WTC11 (cell line): Measurements from ENCODE around the gene PIRT. TPM values are rescaled to one million over a fixed set of nuclear protein-coding genes. Genes with fewer than 3 reads are reported as not detected.

ENCODE experiments used
- ATAC-seq: fragments of 200-7000 bp; cut with Tn5 transposase; 2 replicates; pipeline ENCODE4 v1.10.0; 2021; ENCODE audit warnings: mild to moderate bottlenecking, moderate library complexity
- CTCF ChIA-PET: fragments of 300-600 bp; sonication (Branson Sonifier 250); formaldehyde crosslinking; loops from one replicate; lab custom pipeline; 2021; ENCODE audit warnings: antibody characterized with exemption; lab: Charles Lee
- POLR2A ChIA-PET: fragments of 350-600 bp; sonication (Branson Sonifier 250); formaldehyde crosslinking; loops from one replicate; lab custom pipeline; 2021; ENCODE audit warnings: antibody characterized with exemption; lab: Charles Lee
- DNase-seq: peaks from one replicate; pipeline ENCODE4 v3.0.0; 2021; ENCODE audit warnings: low spot score
- H3K27ac Mint-ChIP-seq: 2 replicates; pipeline ENCODE4 v1.8.0; 2021; ENCODE audit warnings: mixed read lengths
- H3K27me3 Mint-ChIP-seq: 2 replicates; pipeline ENCODE4 v1.8.0; 2021; ENCODE audit warnings: low read depth, mild to moderate bottlenecking, moderate library complexity, mixed read lengths
- H3K36me3 Mint-ChIP-seq: 2 replicates; pipeline ENCODE4 v1.8.0; 2021; ENCODE audit warnings: mixed read lengths
- H3K4me1 Mint-ChIP-seq: 2 replicates; pipeline ENCODE4 v1.8.0; 2022; ENCODE audit warnings: mixed read lengths
- H3K4me3 Mint-ChIP-seq: 2 replicates; pipeline ENCODE4 v1.8.0; 2021; ENCODE audit warnings: mild to moderate bottlenecking, moderate library complexity, mixed read lengths
- H3K9me3 Mint-ChIP-seq: 2 replicates; pipeline ENCODE4 v1.8.0; 2021; ENCODE audit warnings: mixed read lengths
- CTCF ChIP-seq: fragments of 200-600 bp; IDR thresholded peaks from 2 replicates; pipeline ENCODE4 v1.8.0; 2022; ENCODE audit warnings: antibody characterized with exemption
- E2F5 ChIP-seq: sonication (generic); formaldehyde crosslinking; IDR thresholded peaks from 2 replicates; pipeline ENCODE4 v1.8.1; 2022; ENCODE audit warnings: mild to moderate bottlenecking, moderate library complexity, missing genetic modification reagents
- FOXJ3 ChIP-seq: sonication (generic); formaldehyde crosslinking; IDR thresholded peaks from 2 replicates; pipeline ENCODE4 v1.9.0; 2021; ENCODE audit warnings: missing genetic modification reagents, mild to moderate bottlenecking, borderline replicate concordance
- FOXP1 ChIP-seq: sonication (generic); formaldehyde crosslinking; IDR thresholded peaks from 2 replicates; pipeline ENCODE4 v1.8.0; 2022; ENCODE audit warnings: missing genetic modification reagents, mild to moderate bottlenecking, moderate library complexity, borderline replicate concordance
- FOXP4 ChIP-seq: sonication (generic); formaldehyde crosslinking; IDR thresholded peaks from 2 replicates; pipeline ENCODE4 v1.8.0; 2022; ENCODE audit warnings: mild to moderate bottlenecking, missing genetic modification reagents
- GABPB1 ChIP-seq: sonication (generic); formaldehyde crosslinking; IDR thresholded peaks from 2 replicates; pipeline ENCODE4 v1.8.1; 2023; ENCODE audit warnings: mild to moderate bottlenecking, missing genetic modification reagents
- JAZF1 ChIP-seq: fragments of 250-450 bp; sonication (Bioruptor Pico); IDR thresholded peaks from 2 replicates; pipeline ENCODE4 v1.9.0; 2021; ENCODE audit warnings: moderate library complexity, mild to moderate bottlenecking, inconsistent platforms
- JUN ChIP-seq: sonication (generic); formaldehyde crosslinking; IDR thresholded peaks from 2 replicates; pipeline ENCODE4 v1.8.0; 2023; ENCODE audit warnings: mild to moderate bottlenecking, missing genetic modification reagents
- NR3C1 ChIP-seq: sonication (generic); formaldehyde crosslinking; conservative IDR thresholded peaks from 2 replicates; pipeline ENCODE4 v1.8.1; 2023; ENCODE audit warnings: low read depth, mild to moderate bottlenecking, missing genetic modification reagents
- PRRX2 ChIP-seq: fragments of 250-450 bp; sonication (Bioruptor Pico); IDR thresholded peaks from 2 replicates; pipeline ENCODE4 v1.8.0; 2021; ENCODE audit warnings: mild to moderate bottlenecking
- TCF7 ChIP-seq: sonication (generic); formaldehyde crosslinking; IDR thresholded peaks from 2 replicates; pipeline ENCODE4 v1.8.0; 2022; ENCODE audit warnings: mild to moderate bottlenecking, low read depth, missing genetic modification reagents, moderate library complexity
- TP53 ChIP-seq: sonication (generic); formaldehyde crosslinking; IDR thresholded peaks from 2 replicates; pipeline ENCODE4 v1.8.1; 2023; ENCODE audit warnings: mild to moderate bottlenecking, missing genetic modification reagents
- ZNF423 ChIP-seq: fragments of 250-450 bp; sonication (Bioruptor Pico); IDR thresholded peaks from 2 replicates; pipeline ENCODE4 v2.1.2; 2022; ENCODE audit warnings: mild to moderate bottlenecking, moderate library complexity
- total RNA-seq: library from RNA; stranded (reverse); gene quantifications from 3 replicates; pipeline ENCODE4 v1.2.3, GENCODE V29; 2021
- TF ChIP-seq, protein P1 (sequence below): fragments of 250-450 bp; sonication (Bioruptor Pico); IDR thresholded peaks from 2 replicates; pipeline ENCODE4 v1.8.0; 2021; ENCODE audit warnings: mild to moderate bottlenecking
- TF ChIP-seq, protein P2 (sequence below): sonication (generic); formaldehyde crosslinking; IDR thresholded peaks from 2 replicates; pipeline ENCODE4 v1.8.1; 2022; ENCODE audit warnings: low read depth, missing genetic modification reagents, borderline replicate concordance
- TF ChIP-seq, protein P3 (sequence below): sonication (generic); formaldehyde crosslinking; IDR thresholded peaks from 2 replicates; pipeline ENCODE4 v1.8.0; 2022; ENCODE audit warnings: mild to moderate bottlenecking, missing genetic modification reagents

PIRT gene
- total RNA-seq, 1 experiment from 2014 or later: not detected

- H3K4me1 Mint-ChIP-seq: no peaks in the 10 kb centered on the region
- TF ChIP-seq JAZF1 (CRISPR knock-in tag): no peak
- TF ChIP-seq TP53 (CRISPR knock-in tag): no peak
- no peak for TF ChIP-seq JUN (CRISPR knock-in tag)
- no peak for TF ChIP-seq NR3C1 (CRISPR knock-in tag)
- TF ChIP-seq FOXP1 (CRISPR knock-in tag): no peak
- TF ChIP-seq, protein P1, sequence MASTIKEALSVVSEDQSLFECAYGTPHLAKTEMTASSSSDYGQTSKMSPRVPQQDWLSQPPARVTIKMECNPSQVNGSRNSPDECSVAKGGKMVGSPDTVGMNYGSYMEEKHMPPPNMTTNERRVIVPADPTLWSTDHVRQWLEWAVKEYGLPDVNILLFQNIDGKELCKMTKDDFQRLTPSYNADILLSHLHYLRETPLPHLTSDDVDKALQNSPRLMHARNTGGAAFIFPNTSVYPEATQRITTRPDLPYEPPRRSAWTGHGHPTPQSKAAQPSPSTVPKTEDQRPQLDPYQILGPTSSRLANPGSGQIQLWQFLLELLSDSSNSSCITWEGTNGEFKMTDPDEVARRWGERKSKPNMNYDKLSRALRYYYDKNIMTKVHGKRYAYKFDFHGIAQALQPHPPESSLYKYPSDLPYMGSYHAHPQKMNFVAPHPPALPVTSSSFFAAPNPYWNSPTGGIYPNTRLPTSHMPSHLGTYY (CRISPR knock-in tag): no peak
- TF ChIP-seq E2F5: no peak
- TF ChIP-seq TCF7 (CRISPR knock-in tag): no peak
- TF ChIP-seq PRRX2: no peak
- TF ChIP-seq FOXJ3 (CRISPR knock-in tag): no peak
- no peak for TF ChIP-seq ZNF423 (CRISPR knock-in tag)
- no peak for TF ChIP-seq FOXP4 (CRISPR knock-in tag)
- TF ChIP-seq, protein P2, sequence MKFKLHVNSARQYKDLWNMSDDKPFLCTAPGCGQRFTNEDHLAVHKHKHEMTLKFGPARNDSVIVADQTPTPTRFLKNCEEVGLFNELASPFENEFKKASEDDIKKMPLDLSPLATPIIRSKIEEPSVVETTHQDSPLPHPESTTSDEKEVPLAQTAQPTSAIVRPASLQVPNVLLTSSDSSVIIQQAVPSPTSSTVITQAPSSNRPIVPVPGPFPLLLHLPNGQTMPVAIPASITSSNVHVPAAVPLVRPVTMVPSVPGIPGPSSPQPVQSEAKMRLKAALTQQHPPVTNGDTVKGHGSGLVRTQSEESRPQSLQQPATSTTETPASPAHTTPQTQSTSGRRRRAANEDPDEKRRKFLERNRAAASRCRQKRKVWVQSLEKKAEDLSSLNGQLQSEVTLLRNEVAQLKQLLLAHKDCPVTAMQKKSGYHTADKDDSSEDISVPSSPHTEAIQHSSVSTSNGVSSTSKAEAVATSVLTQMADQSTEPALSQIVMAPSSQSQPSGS (CRISPR knock-in tag): no peak
- TF ChIP-seq, all 79 proteins: peak for 0
- H3K27me3 Mint-ChIP-seq: no peaks in the 10 kb centered on the region
- H3K36me3 Mint-ChIP-seq: peaks cover 2% of the 10 kb centered on the region
- peak; percentile 30 for DNase-seq
- POLR2A ChIA-PET: no interaction called here
- CTCF ChIA-PET: interaction anchor here (3.1 kb wide), 1 partner anchor 265 kb away, joined by 12 read pairs; no protein-coding TSS in a partner anchor
- no peak overlapping the region for H3K4me3 Mint-ChIP-seq
- peak; percentile 73 for ATAC-seq
- no peak overlapping the region for H3K27ac Mint-ChIP-seq
- H3K9me3 Mint-ChIP-seq: peaks cover 33% of the 10 kb centered on the region
Observed at GRCh38 chr17:10879190-10879836, 41.4 kb upstream of the PIRT start.

GRCh38 chr17:10875984-10876555, 38.2 kb upstream of the PIRT start:
- ATAC-seq: peak; percentile 82
- no peak overlapping the region for H3K4me3 Mint-ChIP-seq
- no peak overlapping the region for H3K27ac Mint-ChIP-seq
- H3K9me3 Mint-ChIP-seq: peaks cover 54% of the 10 kb centered on the region
- H3K4me1 Mint-ChIP-seq: no peaks in the 10 kb centered on the region
- POLR2A ChIA-PET: interaction anchor here (0.6 kb wide), 2 partner anchors 146 to 177 kb away, joined by 3 to 12 read pairs; no protein-coding TSS in a partner anchor
- CTCF ChIA-PET: interaction anchor here (0.5 to 2.5 kb wide), 44 partner anchors 9 to 1134 kb away, joined by 3 to 23 read pairs (median 3); partner anchors contain the start of gene TMEM220
- H3K36me3 Mint-ChIP-seq: peaks cover 7% of the 10 kb centered on the region
- H3K27me3 Mint-ChIP-seq: no peaks in the 10 kb centered on the region; the same call in none of the 2 replicates
- DNase-seq: peak; percentile 79
- TF ChIP-seq CTCF (peak; percentile 59), GABPB1 (CRISPR knock-in tag) (0 out of 2 replicates have a peak, but pooled peaks have one; percentile 20)
- TF ChIP-seq, protein P3, sequence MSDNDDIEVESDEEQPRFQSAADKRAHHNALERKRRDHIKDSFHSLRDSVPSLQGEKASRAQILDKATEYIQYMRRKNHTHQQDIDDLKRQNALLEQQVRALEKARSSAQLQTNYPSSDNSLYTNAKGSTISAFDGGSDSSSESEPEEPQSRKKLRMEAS (CRISPR knock-in tag): no peak
